Esophagus muscularis mucosa (tissue), 4 donors: ENCODE results near the gene TPM4. TPM values are rescaled to one million over a fixed set of nuclear protein-coding genes. Genes with fewer than 3 reads are reported as not detected.
A peak's percentile ranks its signal among the peaks of the same experiment; 100 is the strongest.
"Not testable (repeated sequence)": the region's sequence is repeated elsewhere in the genome, so short reads cannot be mapped to it uniquely, and the experiment has no call there.

ENCODE experiments used
- DNase-seq: peaks from one replicate; pipeline ENCODE4 v3.0.0-alpha.2; 2017; ENCODE audit errors: extremely low spot score
- H3K27ac ChIP-seq, 4 donors: fragments of 200-600 bp; sonication (generic); replicated peaks in 1 of 4; 1 replicate in 3 of 4; 2 replicates in 1 of 4; pipeline ENCODE4 v1.5.1; 2016 to 2019; ENCODE audit warnings: mild to moderate bottlenecking in 1 of 4
- H3K27me3 ChIP-seq, 4 donors: fragments of 200-600 bp; sonication (generic); one replicate each; pipeline versions ENCODE4 v1.5.1 to v1.6.0; 2016 to 2019
- H3K36me3 ChIP-seq, 4 donors: fragments of 200-600 bp; sonication (generic); one replicate each; pipeline ENCODE4 v1.5.1; 2016 to 2019
- H3K4me1 ChIP-seq, 4 donors: fragments of 200-600 bp; sonication (generic); one replicate each; pipeline ENCODE4 v1.5.1; 2016 to 2019
- H3K4me3 ChIP-seq, 4 donors: fragments of 200-600 bp; sonication (generic); 1 replicate in 2 of 4; 2 replicates in 2 of 4; pipeline ENCODE4 v1.5.1; 2016 to 2019; ENCODE audit warnings: mild to moderate bottlenecking in 4 of 4, moderate library complexity in 1 of 4
- H3K9me3 ChIP-seq, 4 donors: fragments of 200-600 bp; sonication (generic); 1 replicate in 3 of 4; 2 replicates in 1 of 4; pipeline ENCODE4 v1.5.1; 2016 to 2019
- EP300 ChIP-seq: sonication (generic); formaldehyde crosslinking; IDR thresholded peaks from one replicate; pipeline ENCODE4 v1.6.1; 2017; ENCODE audit warnings: antibody characterized with exemption
- POLR2A ChIP-seq: fragments of 450-650 bp; IDR thresholded peaks from one replicate; pipeline ENCODE4 v1.6.1; 2017; ENCODE audit warnings: antibody characterized with exemption, moderate library complexity, mild to moderate bottlenecking, low read depth
- POLR2AphosphoS5 ChIP-seq, 2 donors: sonication (generic); formaldehyde crosslinking; IDR thresholded peaks; one replicate each; pipeline ENCODE4 v1.6.1; 2017; ENCODE audit warnings: antibody characterized with exemption in 2 of 2
- WGBS: methylation state at CpG from one replicate; pipeline ENCODE4 v1.1.5; 2018; 5-methylcytosine and 5-hydroxymethylcytosine counted together
- intact Hi-C: fragments of 100-400 bp; cut with DNase I; formaldehyde crosslinking; loops from one replicate; pipeline ENCODE4 v1.15.1; 2023
- total RNA-seq, 4 donors: library from RNA; depleted of rRNA; stranded (reverse); fragments of >200 nt; gene quantifications; one replicate each; pipeline versions ENCODE4 v1.1.0 to v1.2.1, GENCODE V29; 2016
- TF ChIP-seq, protein P1 (sequence below), 3 experiments: fragments of 200-600 bp in 2 of 3; fragments of 450-650 bp in 1 of 3; sonication (generic) in 2 of 3; IDR thresholded peaks; one replicate each; pipeline ENCODE4 v1.5.1; 2017 to 2019; ENCODE audit warnings: antibody characterized with exemption in 3 of 3, mild to moderate bottlenecking in 2 of 3, moderate library complexity in 1 of 3

TPM4 gene
- total RNA-seq, 4 donors from 2014 or later, result 378 to 445 (median 414) TPM

DNA sequence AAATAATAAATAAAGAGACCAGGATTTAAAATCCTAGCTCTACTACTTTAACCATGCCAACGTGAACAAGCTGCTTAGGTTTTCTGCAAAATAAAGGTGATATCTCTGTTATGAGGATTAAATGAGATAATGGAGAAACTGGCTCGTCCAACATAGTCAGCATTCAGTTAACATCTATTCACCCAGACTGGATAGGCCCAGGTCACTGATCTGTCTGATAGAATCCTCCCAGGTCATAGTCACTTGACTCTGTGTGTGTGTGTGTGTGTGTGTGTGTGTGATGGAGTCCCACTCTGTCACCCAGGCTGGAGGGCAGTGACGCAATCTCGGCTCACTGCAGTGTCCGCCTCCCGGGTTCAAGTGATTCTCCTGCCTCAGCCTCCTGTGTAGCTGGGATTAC lies 22.5 kb downstream of the TPM4 start:
- TF ChIP-seq, protein P1, sequence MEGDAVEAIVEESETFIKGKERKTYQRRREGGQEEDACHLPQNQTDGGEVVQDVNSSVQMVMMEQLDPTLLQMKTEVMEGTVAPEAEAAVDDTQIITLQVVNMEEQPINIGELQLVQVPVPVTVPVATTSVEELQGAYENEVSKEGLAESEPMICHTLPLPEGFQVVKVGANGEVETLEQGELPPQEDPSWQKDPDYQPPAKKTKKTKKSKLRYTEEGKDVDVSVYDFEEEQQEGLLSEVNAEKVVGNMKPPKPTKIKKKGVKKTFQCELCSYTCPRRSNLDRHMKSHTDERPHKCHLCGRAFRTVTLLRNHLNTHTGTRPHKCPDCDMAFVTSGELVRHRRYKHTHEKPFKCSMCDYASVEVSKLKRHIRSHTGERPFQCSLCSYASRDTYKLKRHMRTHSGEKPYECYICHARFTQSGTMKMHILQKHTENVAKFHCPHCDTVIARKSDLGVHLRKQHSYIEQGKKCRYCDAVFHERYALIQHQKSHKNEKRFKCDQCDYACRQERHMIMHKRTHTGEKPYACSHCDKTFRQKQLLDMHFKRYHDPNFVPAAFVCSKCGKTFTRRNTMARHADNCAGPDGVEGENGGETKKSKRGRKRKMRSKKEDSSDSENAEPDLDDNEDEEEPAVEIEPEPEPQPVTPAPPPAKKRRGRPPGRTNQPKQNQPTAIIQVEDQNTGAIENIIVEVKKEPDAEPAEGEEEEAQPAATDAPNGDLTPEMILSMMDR (IDR thresholded peaks at IDR 0.05), result no peak
- TF ChIP-seq POLR2AphosphoS5 (IDR thresholded peaks at IDR 0.05) (no peak), EP300 (no peak), POLR2A (no peak)
- Histone ChIP-seq H3K9me3 (no peaks in the 10 kb centered on the region), H3K27me3 (no peaks in the 10 kb centered on the region), H3K4me3 (no peak overlapping the region), H3K4me1 (peaks cover 0 to 44% (median 40%) of the 10 kb centered on the region in 4 donors), H3K36me3 (peaks cover 78 to 100% (median 99%) of the 10 kb centered on the region in 4 donors), H3K27ac (peak overlapping the region; percentile 64 to 100 (median 98))
- intact Hi-C loops, result no loop called here
- 85% methylated on average over 6 of the region's 6 CpGs for WGBS
- DNase-seq, result no peak

DNA sequence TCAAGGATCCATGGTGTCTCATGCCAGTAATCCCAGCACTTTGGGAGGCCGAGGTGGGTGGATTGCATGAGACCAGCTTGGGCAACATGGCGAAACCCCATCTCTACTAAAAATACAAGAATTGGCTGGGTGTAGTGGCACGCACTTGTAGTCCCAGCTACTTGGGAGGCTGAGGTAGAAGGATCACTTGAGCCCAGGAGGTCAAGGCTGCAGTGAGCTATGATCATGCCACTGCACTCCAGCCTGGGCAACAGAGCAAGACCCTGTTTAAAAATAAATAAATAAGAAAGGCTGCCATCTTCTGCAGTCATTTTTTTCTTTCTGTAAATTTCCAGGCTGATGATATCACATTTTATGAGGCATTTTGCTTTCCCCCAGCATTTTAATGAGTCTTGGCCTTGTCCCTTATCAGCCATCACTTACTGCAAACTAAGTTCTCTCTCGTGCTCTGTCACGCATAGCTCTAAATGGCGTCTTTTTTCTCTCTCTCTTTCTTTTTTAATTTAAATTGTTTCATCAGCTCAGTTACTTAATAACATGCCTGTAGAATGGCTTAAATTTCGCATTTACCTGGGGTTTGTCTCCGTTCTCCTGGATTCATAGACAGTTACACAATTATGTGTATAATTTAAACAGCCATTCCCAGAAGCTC lies 23.1 kb downstream of the TPM4 start:
- intact Hi-C loops, H3K4me3 ChIP-seq, DNase-seq, H3K27me3 ChIP-seq, H3K9me3 ChIP-seq: not testable (repeated sequence)
- TF ChIP-seq POLR2AphosphoS5 (IDR thresholded peaks at IDR 0.05), result peak in 1 of 2 donors; percentile 6
- H3K27ac ChIP-seq, result peak overlapping the region; percentile 64 to 100 (median 98)
- 83% methylated on average over 8 of the region's 8 CpGs for WGBS
- peaks cover 0 to 38% (median 34%) of the 10 kb centered on the region in 4 donors for H3K4me1 ChIP-seq
- H3K36me3 ChIP-seq, result peaks cover 74 to 100% (median 99%) of the 10 kb centered on the region in 4 donors

DNA sequence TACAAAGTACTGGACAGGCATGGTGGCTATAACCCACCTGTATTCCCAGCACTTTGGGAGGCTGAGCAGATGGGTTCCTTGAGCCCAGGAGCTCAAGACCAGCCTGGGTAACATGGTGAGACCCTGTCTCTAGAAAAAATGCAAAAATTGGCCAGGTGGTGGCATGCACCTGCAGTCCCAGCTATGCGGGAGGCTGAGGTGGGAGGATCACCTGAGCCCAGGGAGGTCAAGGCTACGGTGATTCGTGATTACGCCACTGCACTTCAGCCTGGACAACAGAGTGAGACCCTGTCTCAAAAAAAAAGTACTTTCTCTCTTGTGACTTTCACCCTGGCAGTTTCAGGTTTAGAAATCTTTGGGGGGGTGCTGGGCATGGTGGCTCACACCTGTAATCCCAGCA lies 24.2 kb downstream of the TPM4 start:
- Histone ChIP-seq H3K4me3 (no peak overlapping the region), H3K27me3 (no peaks in the 10 kb centered on the region), H3K36me3 (peaks cover 63 to 98% (median 96%) of the 10 kb centered on the region in 4 donors), H3K9me3 (no peaks in the 10 kb centered on the region), H3K27ac (peak overlapping the region in 2 of 4 donors; percentile 97 to 100), H3K4me1 (peaks cover 0 to 27% (median 24%) of the 10 kb centered on the region in 4 donors)
- no peak for TF ChIP-seq EP300
- TF ChIP-seq, protein P1 (IDR thresholded peaks at IDR 0.05), result no peak
- no peak for TF ChIP-seq POLR2AphosphoS5 (IDR thresholded peaks at IDR 0.05)
- TF ChIP-seq POLR2A, result no peak
- WGBS, result 84% methylated on average over 4 of the region's 4 CpGs
- intact Hi-C loops, result no loop called here
- DNase-seq, result no peak

DNA sequence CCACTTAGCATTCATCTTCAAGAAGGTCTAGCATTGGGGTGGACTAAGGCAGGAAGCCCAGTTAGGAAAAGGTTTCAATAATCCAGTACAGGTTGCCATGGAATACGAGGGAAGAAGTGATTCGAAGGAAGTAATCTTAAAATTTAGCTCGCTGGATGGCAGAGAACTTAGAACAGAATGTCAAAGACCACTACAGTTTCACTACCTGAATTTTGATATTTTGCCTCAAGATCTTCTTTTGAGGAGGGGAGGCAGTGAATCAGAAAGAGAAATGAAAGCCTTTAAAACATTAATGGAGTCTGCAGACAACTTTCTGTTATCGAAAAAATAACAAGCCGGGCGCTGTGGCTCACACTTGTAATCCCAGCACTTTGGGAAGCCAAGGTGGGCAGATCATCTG lies 28.4 kb downstream of the TPM4 start:
- H3K4me3 ChIP-seq, result no peak overlapping the region
- peak overlapping the region; percentile 13 to 69 (median 48) for H3K27ac ChIP-seq
- no peaks in the 10 kb centered on the region for H3K4me1 ChIP-seq
- TF ChIP-seq, protein P1 (IDR thresholded peaks at IDR 0.05), result no peak
- TF ChIP-seq POLR2A (no peak), EP300 (no peak), POLR2AphosphoS5 (IDR thresholded peaks at IDR 0.05) (no peak)
- H3K9me3 ChIP-seq, result no peaks in the 10 kb centered on the region
- peaks cover 39 to 58% (median 55%) of the 10 kb centered on the region in 4 donors for H3K36me3 ChIP-seq
- no peaks in the 10 kb centered on the region for H3K27me3 ChIP-seq
- WGBS, result 90% methylated on average over 6 of the region's 6 CpGs
- intact Hi-C loops, result no loop called here
- no peak for DNase-seq

DNA sequence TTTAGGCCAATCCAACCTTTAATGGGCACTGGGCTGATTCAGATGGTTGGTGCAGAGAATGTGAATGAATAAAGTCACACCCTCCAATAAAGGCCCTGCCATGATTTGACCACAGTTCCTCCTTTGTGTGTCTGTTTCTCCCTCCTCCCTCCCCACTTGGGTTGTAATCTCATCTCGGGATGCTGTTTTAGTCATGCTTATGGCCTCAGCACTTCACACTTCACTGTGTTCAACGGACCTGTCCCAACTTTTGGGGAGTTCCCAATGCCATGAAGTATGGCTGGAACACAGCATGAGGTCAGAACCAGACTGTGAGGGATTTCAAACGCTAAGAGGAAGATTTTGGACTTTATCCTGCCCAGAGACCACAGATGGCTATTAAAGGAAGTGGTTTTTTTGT lies 29.8 kb downstream of the TPM4 start:
- intact Hi-C loops, result no loop called here
- Histone ChIP-seq H3K27ac (peak overlapping the region; percentile 13 to 69 (median 46)), H3K9me3 (no peaks in the 10 kb centered on the region), H3K4me1 (peaks cover 3 to 8% (median 7%) of the 10 kb centered on the region in 4 donors), H3K4me3 (no peak overlapping the region), H3K36me3 (peaks cover 25 to 44% (median 41%) of the 10 kb centered on the region in 4 donors), H3K27me3 (no peaks in the 10 kb centered on the region)
- WGBS, result 20% methylated on average over 3 of the region's 3 CpGs
- DNase-seq, result no peak
- TF ChIP-seq EP300, result no peak
- TF ChIP-seq, protein P1 (IDR thresholded peaks at IDR 0.05), result no peak
